Adrenal gland (tissue), 12 donors: ENCODE data around the gene C20orf144. TPM values are rescaled to one million over a fixed set of nuclear protein-coding genes. Genes with fewer than 3 reads are reported as not detected.
A peak's percentile ranks its signal among the peaks of the same experiment; 100 is the strongest.

Experiments
- DNase-seq, 7 donors: peaks; one replicate each; pipeline ENCODE4 v3.0.0-alpha.2; 2019 to 2020
- H3K27ac ChIP-seq, 5 donors: fragments of 200-600 bp; sonication (generic) in 4 of 5; 1 replicate in 3 of 5; 2 replicates in 2 of 5; pipeline versions ENCODE4 v1.5.1 to v1.8.0; 2016 to 2020; ENCODE audit warnings: mild to moderate bottlenecking in 1 of 5
- H3K27me3 ChIP-seq: fragments of 200-600 bp; 2 replicates; pipeline ENCODE4 v1.8.0; 2021
- H3K36me3 ChIP-seq, 2 donors: fragments of 200-600 bp; replicated peaks in 1 of 2; 1 replicate in 1 of 2; 2 replicates in 1 of 2; pipeline versions ENCODE4 v1.5.1 to v1.8.0; 2018 to 2022
- H3K4me1 ChIP-seq, 2 donors: fragments of 200-600 bp; replicated peaks in 1 of 2; 1 replicate in 1 of 2; 2 replicates in 1 of 2; pipeline versions ENCODE4 v1.5.1 to v1.8.0; 2018 to 2021
- H3K4me3 ChIP-seq, 4 donors: fragments of 200-600 bp; sonication (generic) in 3 of 4; one replicate each; pipeline ENCODE4 v1.5.1; 2016 to 2018
- H3K9me3 ChIP-seq, 3 donors: fragments of 200-600 bp; sonication (generic) in 1 of 3; replicated peaks in 1 of 3; 1 replicate in 2 of 3; 2 replicates in 1 of 3; pipeline versions ENCODE4 v1.5.1 to v1.8.0; 2016 to 2021
- POLR2A ChIP-seq, 2 donors: fragments of 450-650 bp; IDR thresholded peaks; one replicate each; pipeline ENCODE4 v1.6.1; 2017; ENCODE audit warnings: antibody characterized with exemption in 2 of 2, mild to moderate bottlenecking in 2 of 2, moderate library complexity in 1 of 2
- WGBS, 4 donors: extraction: QIAGEN DNeasy Blood & Tissue Kit in 2 of 4; methylation state at CpG; one replicate each; pipeline versions ENCODE4 v1.1.5 to v1.1.7; 2013 to 2017; 5-methylcytosine and 5-hydroxymethylcytosine counted together
- intact Hi-C, 2 donors: fragments of 100-400 bp; cut with DNase I; formaldehyde crosslinking; loops; one replicate each; pipeline versions ENCODE4 v1.14.1 to v1.15.0; 2022 to 2023
- polyA plus RNA-seq, 3 donors: library from polyadenylated mRNA; stranded (reverse); fragments of 200-250 nt in 2 of 3; fragments of 350-450 nt in 1 of 3; fragmentation: Illumina TruSeq in 1 of 3; extraction: RNeasy Lipid Tissue Mini Kit (QIAGEN cat#74804) in 1 of 3; gene quantifications; one replicate each; pipeline ENCODE4 v1.2.3, GENCODE V29; 2013 to 2014
- total RNA-seq, 9 donors: library from RNA; depleted of rRNA in 4 of 9; stranded (reverse); fragments of >200 nt in 4 of 9; fragments of 120-200 nt in 1 of 9; fragmentation: NEBNext Ultra II Directional in 1 of 9; extraction: Animal tissue kit (Norgen Biotek cat#: 25700) in 1 of 9; gene quantifications; one replicate each; pipeline versions ENCODE4 v1.1.0 to v1.2.4, GENCODE V29; 2013 to 2023
- TF ChIP-seq, protein P1 (sequence below), 6 experiments: fragments of 450-650 bp in 4 of 6; fragments of 200-600 bp in 2 of 6; sonication (generic) in 1 of 6; IDR thresholded peaks; 1 replicate in 5 of 6; 2 replicates in 1 of 6; pipeline versions ENCODE4 v1.5.1 to v1.8.0; 2016 to 2021; ENCODE audit warnings: antibody characterized with exemption in 6 of 6, mild to moderate bottlenecking in 2 of 6, moderate library complexity in 1 of 6
- donor health status: healthy with polysubstance abuse.
- donor health status: Bipolar disorder and iron deficiency.
- donor health status: DM: yes; HTN: yes; CAD: no.
- donor health status: DM: no; HTN: no; CAD: no.
- donor health status: DM: no; HTN: no; CAD: no.
- donor health status: DM: yes; HTN: yes; CAD: no.

C20orf144 gene
- total and polyA plus RNA-seq, 12 donors: 0.06 to 0.32 (median 0.14) TPM; not detected in 7

DNA sequence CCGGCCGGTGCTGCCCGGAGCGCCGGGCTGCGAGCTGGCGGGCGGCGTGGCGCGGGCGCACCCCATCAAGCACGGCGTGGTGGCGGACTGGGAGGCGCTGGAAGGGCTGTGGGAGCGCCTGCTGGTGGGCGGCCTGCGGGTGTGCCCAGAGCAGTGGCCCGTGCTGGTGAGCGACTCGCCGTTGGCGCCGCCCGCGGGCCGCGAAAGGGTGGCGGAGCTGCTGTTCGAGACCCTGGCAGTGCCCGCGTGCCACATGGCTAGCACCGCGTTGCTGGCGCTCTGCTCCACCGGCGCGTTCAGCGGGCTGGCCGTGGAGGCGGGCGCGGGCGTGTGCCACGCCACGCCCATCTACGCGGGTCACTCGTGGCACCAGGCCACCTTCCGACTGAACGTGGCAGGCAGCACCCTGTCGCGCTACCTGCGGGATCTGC, 5.1 kb downstream of the C20orf144 start:
- peak overlapping the region; percentile 4 to 87 (median 76) for H3K27ac ChIP-seq
- DNase-seq: peak; percentile 55 to 83 (median 66)
- WGBS, 4 donors: 13 to 34% (median 27%) methylated on average over 12 to 55 of the region's 55 CpGs; no CpG with 5 or more reads in 1 of the 4 donors
- peaks cover 0 to 36% of the 10 kb centered on the region in 2 donors for H3K36me3 ChIP-seq
- intact Hi-C loops: no loop called here
- H3K4me3 ChIP-seq: peak overlapping the region in 2 of 4 donors; percentile 23 to 54
- no peaks in the 10 kb centered on the region for H3K27me3 ChIP-seq
- TF ChIP-seq, protein P1, sequence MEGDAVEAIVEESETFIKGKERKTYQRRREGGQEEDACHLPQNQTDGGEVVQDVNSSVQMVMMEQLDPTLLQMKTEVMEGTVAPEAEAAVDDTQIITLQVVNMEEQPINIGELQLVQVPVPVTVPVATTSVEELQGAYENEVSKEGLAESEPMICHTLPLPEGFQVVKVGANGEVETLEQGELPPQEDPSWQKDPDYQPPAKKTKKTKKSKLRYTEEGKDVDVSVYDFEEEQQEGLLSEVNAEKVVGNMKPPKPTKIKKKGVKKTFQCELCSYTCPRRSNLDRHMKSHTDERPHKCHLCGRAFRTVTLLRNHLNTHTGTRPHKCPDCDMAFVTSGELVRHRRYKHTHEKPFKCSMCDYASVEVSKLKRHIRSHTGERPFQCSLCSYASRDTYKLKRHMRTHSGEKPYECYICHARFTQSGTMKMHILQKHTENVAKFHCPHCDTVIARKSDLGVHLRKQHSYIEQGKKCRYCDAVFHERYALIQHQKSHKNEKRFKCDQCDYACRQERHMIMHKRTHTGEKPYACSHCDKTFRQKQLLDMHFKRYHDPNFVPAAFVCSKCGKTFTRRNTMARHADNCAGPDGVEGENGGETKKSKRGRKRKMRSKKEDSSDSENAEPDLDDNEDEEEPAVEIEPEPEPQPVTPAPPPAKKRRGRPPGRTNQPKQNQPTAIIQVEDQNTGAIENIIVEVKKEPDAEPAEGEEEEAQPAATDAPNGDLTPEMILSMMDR (IDR thresholded peaks at IDR 0.05): peak in 1 of 6 experiments; percentile 2
- no peak for TF ChIP-seq POLR2A (IDR thresholded peaks at IDR 0.05)
- no peaks in the 10 kb centered on the region for H3K9me3 ChIP-seq
- H3K4me1 ChIP-seq: peaks cover 28 to 47% of the 10 kb centered on the region in 2 donors

DNA sequence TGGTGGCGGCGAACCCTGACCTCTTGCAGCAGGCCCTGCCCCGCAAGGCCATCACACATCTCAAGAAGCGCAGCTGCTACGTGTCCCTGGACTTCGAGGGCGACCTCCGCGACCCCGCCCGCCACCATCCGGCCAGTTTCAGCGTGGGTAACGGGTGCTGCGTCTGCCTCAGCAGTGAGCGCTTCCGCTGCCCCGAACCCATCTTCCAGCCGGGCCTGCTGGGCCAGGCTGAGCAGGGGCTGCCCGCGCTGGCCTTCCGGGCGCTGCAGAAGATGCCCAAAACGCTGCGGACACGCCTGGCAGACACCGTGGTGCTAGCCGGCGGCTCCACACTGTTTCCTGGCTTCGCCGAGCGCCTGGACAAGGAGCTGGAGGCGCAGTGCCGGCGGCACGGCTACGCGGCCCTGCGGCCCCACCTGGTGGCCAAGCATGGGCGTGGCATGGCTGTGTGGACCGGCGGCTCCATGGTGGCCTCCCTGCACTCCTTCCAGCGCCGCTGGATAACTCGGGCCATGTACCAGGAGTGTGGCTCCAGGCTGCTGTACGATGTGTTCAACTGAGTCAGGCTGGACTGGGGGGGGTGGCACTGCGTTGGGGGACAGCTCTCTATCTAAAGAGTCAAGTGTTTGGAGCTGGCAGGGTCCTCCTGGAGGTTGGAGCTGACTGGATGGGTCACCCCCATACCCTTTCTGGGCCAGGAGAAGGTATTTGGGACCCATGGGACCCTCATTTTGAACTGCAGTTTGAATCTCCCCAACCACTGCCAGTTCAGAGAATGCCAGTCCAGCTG, 5.7 kb downstream of the C20orf144 start:
- Histone ChIP-seq H3K4me3 (peak overlapping the region in 2 of 4 donors; percentile 23 to 54), H3K27me3 (no peaks in the 10 kb centered on the region), H3K9me3 (no peaks in the 10 kb centered on the region), H3K36me3 (peaks cover 0 to 36% of the 10 kb centered on the region in 2 donors), H3K27ac (peak overlapping the region; percentile 4 to 87 (median 76)), H3K4me1 (peaks cover 35 to 50% of the 10 kb centered on the region in 2 donors)
- intact Hi-C loops: no loop called here
- TF ChIP-seq, protein P1 (IDR thresholded peaks at IDR 0.05): peak; percentile 61 to 93 (median 80)
- TF ChIP-seq POLR2A (IDR thresholded peaks at IDR 0.05): peak in 1 of 2 donors; percentile 29
- 19 to 34% (median 27%) methylated on average over 13 to 47 of the region's 47 CpGs for WGBS, 4 donors
- DNase-seq: peak; percentile 69 to 88 (median 80)

DNA sequence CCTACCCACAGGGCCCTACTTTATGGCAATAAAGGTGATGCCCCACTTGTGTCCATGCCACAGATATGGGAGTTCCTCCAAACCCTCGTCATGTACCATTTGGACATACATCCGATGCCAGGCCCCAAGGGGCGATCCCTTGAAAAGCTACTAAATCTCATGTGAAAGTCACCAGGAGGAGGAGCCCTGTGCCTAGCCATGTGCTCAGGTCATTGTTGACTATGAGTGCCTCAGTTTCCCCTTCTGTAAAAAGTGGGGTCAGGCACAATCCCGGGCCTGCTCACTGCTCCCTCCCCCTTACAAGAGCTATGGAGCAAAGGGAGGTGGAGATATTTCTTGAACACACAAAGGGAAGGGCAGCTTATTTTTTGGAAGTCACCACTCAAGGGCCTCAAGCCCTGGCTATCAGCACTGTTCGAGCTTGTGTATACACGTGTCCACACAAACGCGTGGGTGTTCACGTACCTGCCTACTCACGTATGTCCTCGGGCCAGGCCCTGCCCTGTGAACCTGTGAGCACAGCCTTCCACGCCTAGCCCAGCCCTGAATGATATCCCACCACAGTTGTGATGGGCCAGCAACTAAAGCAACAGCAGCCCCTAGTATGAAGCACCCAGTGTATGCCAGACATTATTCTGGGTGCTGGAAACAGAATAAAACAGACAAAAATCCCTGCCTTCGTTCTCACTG, 6.5 kb downstream of the C20orf144 start:
- peak in 1 of 7 donors; percentile 35 for DNase-seq

More for the DNA sequence above, 6.5 kb downstream of the C20orf144 start:
- Histone ChIP-seq H3K4me3 (no peak overlapping the region), H3K9me3 (no peaks in the 10 kb centered on the region), H3K27ac (peak overlapping the region in 1 of 5 donors; percentile 87), H3K27me3 (no peaks in the 10 kb centered on the region), H3K36me3 (peaks cover 0 to 36% of the 10 kb centered on the region in 2 donors), H3K4me1 (peaks cover 37 to 53% of the 10 kb centered on the region in 2 donors)
- TF ChIP-seq, protein P1 (IDR thresholded peaks at IDR 0.05): no peak
- TF ChIP-seq POLR2A (IDR thresholded peaks at IDR 0.05): no peak
- intact Hi-C loops: no loop called here
- WGBS, 4 donors: 85 to 92% (median 88%) methylated on average over 12 to 13 of the region's 13 CpGs
